Measurements from ENCODE around the gene ESRRG. TPM values are rescaled to one million over a fixed set of nuclear protein-coding genes. Genes with fewer than 3 reads are reported as not detected.

Gene ESRRG
- total and polyA plus RNA-seq, 3 donors from 2014 or later: 0.93 to 2.2 (median 1.6) TPM

DNA sequence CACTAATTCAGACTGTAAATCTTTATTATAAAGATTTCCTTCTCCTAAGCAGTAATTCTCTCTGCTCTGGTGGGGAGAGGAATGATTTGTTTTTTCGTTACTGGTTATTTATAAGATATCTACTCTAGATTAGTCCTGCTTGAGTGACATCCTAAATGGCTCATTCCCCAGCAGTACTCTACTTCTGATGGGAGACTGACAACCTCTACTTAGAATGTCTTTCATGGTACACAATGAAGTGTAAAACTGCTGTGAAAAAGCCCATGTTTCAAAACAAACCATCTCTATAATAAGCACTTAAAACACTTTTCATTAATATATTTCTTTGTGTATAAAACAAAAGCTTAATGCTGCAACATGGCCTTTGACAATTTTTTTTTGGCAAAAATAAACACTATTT is 33.9 kb upstream of the ESRRG start:
- WGBS, 2 donors: 83 to 89% methylated on average over 1 of the region's 1 CpG
- TF ChIP-seq, protein P1, sequence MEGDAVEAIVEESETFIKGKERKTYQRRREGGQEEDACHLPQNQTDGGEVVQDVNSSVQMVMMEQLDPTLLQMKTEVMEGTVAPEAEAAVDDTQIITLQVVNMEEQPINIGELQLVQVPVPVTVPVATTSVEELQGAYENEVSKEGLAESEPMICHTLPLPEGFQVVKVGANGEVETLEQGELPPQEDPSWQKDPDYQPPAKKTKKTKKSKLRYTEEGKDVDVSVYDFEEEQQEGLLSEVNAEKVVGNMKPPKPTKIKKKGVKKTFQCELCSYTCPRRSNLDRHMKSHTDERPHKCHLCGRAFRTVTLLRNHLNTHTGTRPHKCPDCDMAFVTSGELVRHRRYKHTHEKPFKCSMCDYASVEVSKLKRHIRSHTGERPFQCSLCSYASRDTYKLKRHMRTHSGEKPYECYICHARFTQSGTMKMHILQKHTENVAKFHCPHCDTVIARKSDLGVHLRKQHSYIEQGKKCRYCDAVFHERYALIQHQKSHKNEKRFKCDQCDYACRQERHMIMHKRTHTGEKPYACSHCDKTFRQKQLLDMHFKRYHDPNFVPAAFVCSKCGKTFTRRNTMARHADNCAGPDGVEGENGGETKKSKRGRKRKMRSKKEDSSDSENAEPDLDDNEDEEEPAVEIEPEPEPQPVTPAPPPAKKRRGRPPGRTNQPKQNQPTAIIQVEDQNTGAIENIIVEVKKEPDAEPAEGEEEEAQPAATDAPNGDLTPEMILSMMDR (IDR thresholded peaks at IDR 0.05): no peak
- no peak for TF ChIP-seq POLR2A (IDR thresholded peaks at IDR 0.05)
- intact Hi-C loops (cut with DNase I; ENCODE audit: low total_unique reads): no loop called here

DNA sequence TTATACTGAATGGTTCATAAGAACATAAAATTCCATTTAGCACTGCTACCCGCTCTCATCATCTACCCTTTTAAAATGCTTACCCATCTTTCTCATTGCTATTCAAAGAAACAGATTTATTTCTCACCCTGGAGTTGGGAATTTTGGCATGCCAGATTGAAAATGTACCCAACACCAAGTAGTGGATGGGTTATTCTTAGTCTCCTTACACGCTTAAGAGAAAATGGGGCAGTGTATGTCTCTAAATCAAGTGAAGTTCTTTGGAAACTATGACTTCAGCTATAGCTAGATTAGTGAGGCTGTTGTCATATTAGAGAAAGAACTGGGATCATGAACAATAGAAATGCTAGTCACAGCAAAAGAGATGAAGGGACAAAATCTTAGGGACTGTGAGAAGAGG is 27.7 kb upstream of the ESRRG start:
- no peak for DNase-seq
- no peak for TF ChIP-seq POLR2A (IDR thresholded peaks at IDR 0.05)
- TF ChIP-seq, protein P1 (IDR thresholded peaks at IDR 0.05): no peak
- intact Hi-C loops (cut with DNase I; ENCODE audit: low total_unique reads): no loop called here
- Histone ChIP-seq H3K27me3 (no peaks in the 10 kb centered on the region), H3K27ac (no peak overlapping the region), H3K4me3 (no peak overlapping the region), H3K4me1 (no peaks in the 10 kb centered on the region), H3K9me3 (no peaks in the 10 kb centered on the region), H3K36me3 (ENCODE audit: low read depth, missing control alignments) (no peaks in the 10 kb centered on the region)
- 96% methylated on average over 2 of the region's 2 CpGs for WGBS, 2 donors

More for the DNA sequence above, 33.9 kb upstream of the ESRRG start:
- DNase-seq: no peak
- Histone ChIP-seq H3K27ac (no peak overlapping the region), H3K27me3 (no peaks in the 10 kb centered on the region), H3K4me3 (no peak overlapping the region), H3K9me3 (no peaks in the 10 kb centered on the region), H3K36me3 (ENCODE audit: low read depth, missing control alignments) (no peaks in the 10 kb centered on the region), H3K4me1 (no peaks in the 10 kb centered on the region)

DNA sequence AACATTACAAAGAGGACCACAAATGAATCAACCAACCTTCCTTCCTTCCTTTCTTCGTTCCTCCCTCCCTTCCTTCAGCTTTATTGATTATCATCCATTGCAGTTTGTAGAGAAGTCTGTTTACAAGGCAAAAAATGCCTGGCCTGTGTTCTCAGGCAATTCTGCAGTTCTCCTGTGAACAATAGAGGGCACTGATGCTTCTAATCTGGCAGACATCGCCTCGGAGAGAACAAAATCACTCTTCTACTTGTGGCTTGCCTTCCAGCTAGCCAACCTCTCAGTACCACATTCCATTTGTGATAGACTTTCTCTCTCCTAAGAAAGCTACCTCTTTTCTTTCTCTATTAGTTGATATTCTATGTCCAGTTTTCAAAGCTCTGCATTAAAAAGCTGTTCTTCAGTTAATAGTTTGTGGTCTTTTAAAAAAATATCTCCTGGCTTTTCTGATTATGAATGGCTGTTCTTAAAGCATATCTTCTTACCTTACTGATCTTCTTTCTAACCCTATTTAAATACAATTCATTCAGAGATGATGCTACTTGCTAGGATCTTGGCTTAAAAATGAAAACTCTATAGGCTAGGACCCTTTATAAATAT is 26.9 kb upstream of the ESRRG start:
- intact Hi-C loops (cut with DNase I; ENCODE audit: low total_unique reads): no loop called here
- TF ChIP-seq, protein P1 (IDR thresholded peaks at IDR 0.05): peak in 2 of 3 experiments; percentile 12 to 32
- no peak for TF ChIP-seq POLR2A (IDR thresholded peaks at IDR 0.05)
- WGBS, 2 donors: 21 to 25% methylated on average over 3 of the region's 3 CpGs

DNA sequence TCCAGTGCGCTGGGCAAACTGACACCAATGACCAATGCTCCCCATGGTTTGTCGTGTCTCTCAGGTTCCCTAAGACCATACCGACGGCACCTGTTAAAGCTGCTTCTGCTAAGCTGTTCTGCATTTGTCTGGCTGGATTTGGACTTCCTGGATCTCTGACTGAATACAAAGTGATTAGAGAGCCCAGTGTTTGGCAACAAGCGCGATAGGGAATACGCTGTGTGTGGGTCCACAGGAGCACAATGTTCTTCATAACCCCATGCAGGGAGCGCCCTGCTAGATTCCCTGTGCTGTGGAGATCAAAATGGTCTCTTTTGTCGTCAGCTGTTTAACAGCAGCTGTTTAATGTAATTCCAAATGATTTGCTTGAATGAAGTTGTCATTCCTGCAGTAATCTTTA is 26.0 kb upstream of the ESRRG start:
- H3K27ac ChIP-seq: no peak overlapping the region
- no peak overlapping the region for H3K4me3 ChIP-seq
- H3K36me3 ChIP-seq (ENCODE audit: low read depth, missing control alignments): no peaks in the 10 kb centered on the region
- TF ChIP-seq, protein P1 (IDR thresholded peaks at IDR 0.05): no peak
- no peak for TF ChIP-seq POLR2A (IDR thresholded peaks at IDR 0.05)
- no peaks in the 10 kb centered on the region for H3K4me1 ChIP-seq
- H3K27me3 ChIP-seq: no peaks in the 10 kb centered on the region
- H3K9me3 ChIP-seq: no peaks in the 10 kb centered on the region
- intact Hi-C loops (cut with DNase I; ENCODE audit: low total_unique reads): no loop called here
- DNase-seq: no peak
- whole genome bisulfite sequencing, 2 donors: 60 to 65% methylated on average over 9 of the region's 9 CpGs

More for the DNA sequence above, 26.9 kb upstream of the ESRRG start:
- H3K27ac ChIP-seq: no peak overlapping the region
- peak; percentile 54 for DNase-seq
- H3K9me3 ChIP-seq: no peaks in the 10 kb centered on the region
- no peaks in the 10 kb centered on the region for H3K36me3 ChIP-seq (ENCODE audit: low read depth, missing control alignments)
- no peaks in the 10 kb centered on the region for H3K4me1 ChIP-seq
- no peak overlapping the region for H3K4me3 ChIP-seq
- H3K27me3 ChIP-seq: no peaks in the 10 kb centered on the region

DNA sequence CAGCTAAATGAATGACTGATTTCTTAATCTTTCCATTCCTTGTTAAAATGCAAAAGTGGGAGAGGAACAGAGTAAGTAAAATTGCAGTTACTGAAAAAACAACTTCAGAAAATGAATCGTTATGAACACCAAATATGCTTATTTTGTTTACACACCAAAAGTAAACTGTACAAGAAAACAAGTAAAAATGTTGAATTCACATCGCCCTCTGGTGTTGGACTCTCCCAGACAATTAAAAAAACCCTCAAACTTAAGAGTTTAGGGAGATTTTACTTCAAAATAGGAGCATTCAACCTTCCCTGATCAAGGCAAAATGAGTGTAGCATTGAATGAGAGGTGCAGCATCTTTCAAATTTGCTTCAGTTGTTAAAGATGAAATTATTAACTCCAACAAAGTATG is 19.4 kb upstream of the ESRRG start:
- TF ChIP-seq POLR2A (IDR thresholded peaks at IDR 0.05): no peak
- TF ChIP-seq, protein P1 (IDR thresholded peaks at IDR 0.05): no peak
- H3K4me1 ChIP-seq: no peaks in the 10 kb centered on the region
- no peak overlapping the region for H3K4me3 ChIP-seq
- no peaks in the 10 kb centered on the region for H3K9me3 ChIP-seq
- WGBS, 2 donors: 33 to 41% methylated on average over 2 of the region's 2 CpGs
- DNase-seq: no peak
- no peak overlapping the region for H3K27ac ChIP-seq
- no peaks in the 10 kb centered on the region for H3K27me3 ChIP-seq
- H3K36me3 ChIP-seq (ENCODE audit: low read depth, missing control alignments): no peaks in the 10 kb centered on the region
- intact Hi-C loops (cut with DNase I; ENCODE audit: low total_unique reads): no loop called here
